ENCODE data around the gene LTB. TPM values are rescaled to one million over a fixed set of nuclear protein-coding genes. Genes with fewer than 3 reads are reported as not detected.

The LTB gene
- total and polyA plus RNA-seq, 4 donors = 0.67 to 5.3 (median 1.5) TPM

- Histone ChIP-seq H3K4me3 (ENCODE audit: low read depth in 1 of 3, low read length in 3 of 3) (no peak overlapping the region), H3K27me3 (ENCODE audit: control insufficient read depth in 4 of 4, insufficient read depth in 4 of 4, low read length in 3 of 4) (no peaks in the 10 kb centered on the region), H3K27ac (ENCODE audit: low read depth in 1 of 2, low read length in 2 of 2) (no peak overlapping the region), H3K9ac (ENCODE audit: low read depth in 1 of 2, low read length in 2 of 2) (no peak overlapping the region), H3K9me3 (ENCODE audit: control insufficient read depth in 4 of 4, low read length in 3 of 4) (no peaks in the 10 kb centered on the region), H3K4me1 (ENCODE audit: control insufficient read depth in 4 of 4, insufficient read depth in 4 of 4, low read length in 3 of 4) (peaks cover 0 to 15% (median 5%) of the 10 kb centered on the region in 4 donors), H3K36me3 (ENCODE audit: control insufficient read depth in 4 of 4, insufficient read depth in 3 of 4, low read depth in 1 of 4, low read length in 3 of 4) (no peaks in the 10 kb centered on the region)
- no peak for DNase-seq (ENCODE audit: low spot score)
- WGBS = 86% methylated on average over 19 of the region's 19 CpGs
- TF ChIP-seq, protein P1, sequence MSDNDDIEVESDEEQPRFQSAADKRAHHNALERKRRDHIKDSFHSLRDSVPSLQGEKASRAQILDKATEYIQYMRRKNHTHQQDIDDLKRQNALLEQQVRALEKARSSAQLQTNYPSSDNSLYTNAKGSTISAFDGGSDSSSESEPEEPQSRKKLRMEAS (IDR thresholded peaks at IDR 0.05) = no peak
Measured at GRCh38 chr6:31576897-31577578, 5.2 kb downstream of the LTB start.

DNA sequence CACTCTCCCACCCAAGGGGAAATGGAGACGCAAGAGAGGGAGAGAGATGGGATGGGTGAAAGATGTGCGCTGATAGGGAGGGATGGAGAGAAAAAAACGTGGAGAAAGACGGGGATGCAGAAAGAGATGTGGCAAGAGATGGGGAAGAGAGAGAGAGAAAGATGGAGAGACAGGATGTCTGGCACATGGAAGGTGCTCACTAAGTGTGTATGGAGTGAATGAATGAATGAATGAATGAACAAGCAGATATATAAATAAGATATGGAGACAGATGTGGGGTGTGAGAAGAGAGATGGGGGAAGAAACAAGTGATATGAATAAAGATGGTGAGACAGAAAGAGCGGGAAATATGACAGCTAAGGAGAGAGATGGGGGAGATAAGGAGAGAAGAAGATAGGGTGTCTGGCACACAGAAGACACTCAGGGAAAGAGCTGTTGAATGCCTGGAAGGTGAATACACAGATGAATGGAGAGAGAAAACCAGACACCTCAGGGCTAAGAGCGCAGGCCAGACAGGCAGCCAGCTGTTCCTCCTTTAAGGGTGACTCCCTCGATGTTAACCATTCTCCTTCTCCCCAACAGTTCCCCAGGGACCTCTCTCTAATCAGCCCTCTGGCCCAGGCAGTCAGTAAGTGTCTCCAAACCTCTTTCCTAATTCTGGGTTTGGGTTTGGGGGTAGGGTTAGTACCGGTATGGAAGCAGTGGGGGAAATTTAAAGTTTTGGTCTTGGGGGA lies 6.1 kb downstream of the LTB start:
- Histone ChIP-seq H3K9me3 (ENCODE audit: control insufficient read depth in 4 of 4, low read length in 3 of 4) (no peaks in the 10 kb centered on the region), H3K4me1 (ENCODE audit: control insufficient read depth in 4 of 4, insufficient read depth in 4 of 4, low read length in 3 of 4) (peaks cover 0 to 10% (median 2%) of the 10 kb centered on the region in 4 donors), H3K9ac (ENCODE audit: low read depth in 1 of 2, low read length in 2 of 2) (peak overlapping the region in 1 of 2 donors; percentile 41), H3K27me3 (ENCODE audit: control insufficient read depth in 4 of 4, insufficient read depth in 4 of 4, low read length in 3 of 4) (no peaks in the 10 kb centered on the region), H3K36me3 (ENCODE audit: control insufficient read depth in 4 of 4, insufficient read depth in 3 of 4, low read depth in 1 of 4, low read length in 3 of 4) (no peaks in the 10 kb centered on the region), H3K27ac (ENCODE audit: low read depth in 1 of 2, low read length in 2 of 2) (peak overlapping the region in 1 of 2 donors; percentile 56), H3K4me3 (ENCODE audit: low read depth in 1 of 3, low read length in 3 of 3) (peak overlapping the region in 2 of 3 donors; percentile 2)
- TF ChIP-seq FOXA1 (IDR thresholded peaks at IDR 0.05) (no peak), JUND (IDR thresholded peaks at IDR 0.05) (no peak)
- TF ChIP-seq, protein P2, sequence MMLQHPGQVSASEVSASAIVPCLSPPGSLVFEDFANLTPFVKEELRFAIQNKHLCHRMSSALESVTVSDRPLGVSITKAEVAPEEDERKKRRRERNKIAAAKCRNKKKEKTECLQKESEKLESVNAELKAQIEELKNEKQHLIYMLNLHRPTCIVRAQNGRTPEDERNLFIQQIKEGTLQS (IDR thresholded peaks at IDR 0.05) = no peak
- DNase-seq (ENCODE audit: low spot score) = no peak
- WGBS = 77% methylated on average over 8 of the region's 8 CpGs

DNA sequence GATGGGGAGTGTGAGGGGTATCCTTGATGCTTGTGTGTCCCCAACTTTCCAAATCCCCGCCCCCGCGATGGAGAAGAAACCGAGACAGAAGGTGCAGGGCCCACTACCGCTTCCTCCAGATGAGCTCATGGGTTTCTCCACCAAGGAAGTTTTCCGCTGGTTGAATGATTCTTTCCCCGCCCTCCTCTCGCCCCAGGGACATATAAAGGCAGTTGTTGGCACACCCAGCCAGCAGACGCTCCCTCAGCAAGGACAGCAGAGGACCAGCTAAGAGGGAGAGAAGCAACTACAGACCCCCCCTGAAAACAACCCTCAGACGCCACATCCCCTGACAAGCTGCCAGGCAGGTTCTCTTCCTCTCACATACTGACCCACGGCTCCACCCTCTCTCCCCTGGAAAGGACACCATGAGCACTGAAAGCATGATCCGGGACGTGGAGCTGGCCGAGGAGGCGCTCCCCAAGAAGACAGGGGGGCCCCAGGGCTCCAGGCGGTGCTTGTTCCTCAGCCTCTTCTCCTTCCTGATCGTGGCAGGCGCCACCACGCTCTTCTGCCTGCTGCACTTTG lies 6.8 kb downstream of the LTB start, which contains the start of gene TNF:
Gene TNF, plus strand, starts transcription at position 231 of the 567 bp plus-strand sequence. Its CDS starts 177 bp downstream, at position 408.
- TF ChIP-seq SP1 (IDR thresholded peaks at IDR 0.05) = no peak
- TF ChIP-seq, protein P3, sequence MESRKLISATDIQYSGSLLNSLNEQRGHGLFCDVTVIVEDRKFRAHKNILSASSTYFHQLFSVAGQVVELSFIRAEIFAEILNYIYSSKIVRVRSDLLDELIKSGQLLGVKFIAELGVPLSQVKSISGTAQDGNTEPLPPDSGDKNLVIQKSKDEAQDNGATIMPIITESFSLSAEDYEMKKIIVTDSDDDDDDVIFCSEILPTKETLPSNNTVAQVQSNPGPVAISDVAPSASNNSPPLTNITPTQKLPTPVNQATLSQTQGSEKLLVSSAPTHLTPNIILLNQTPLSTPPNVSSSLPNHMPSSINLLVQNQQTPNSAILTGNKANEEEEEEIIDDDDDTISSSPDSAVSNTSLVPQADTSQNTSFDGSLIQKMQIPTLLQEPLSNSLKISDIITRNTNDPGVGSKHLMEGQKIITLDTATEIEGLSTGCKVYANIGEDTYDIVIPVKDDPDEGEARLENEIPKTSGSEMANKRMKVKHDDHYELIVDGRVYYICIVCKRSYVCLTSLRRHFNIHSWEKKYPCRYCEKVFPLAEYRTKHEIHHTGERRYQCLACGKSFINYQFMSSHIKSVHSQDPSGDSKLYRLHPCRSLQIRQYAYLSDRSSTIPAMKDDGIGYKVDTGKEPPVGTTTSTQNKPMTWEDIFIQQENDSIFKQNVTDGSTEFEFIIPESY (IDR thresholded peaks at IDR 0.05) = no peak
- no peak for TF ChIP-seq HNF4G (IDR thresholded peaks at IDR 0.05)
- no peak for TF ChIP-seq RAD21 (IDR thresholded peaks at IDR 0.05)
- peak within 1 kb of the TSS in 1 of 2 donors; percentile 56 for H3K27ac ChIP-seq (ENCODE audit: low read depth in 1 of 2, low read length in 2 of 2)
- peak within 1 kb of the TSS in 1 of 2 donors; percentile 41 for H3K9ac ChIP-seq (ENCODE audit: low read depth in 1 of 2, low read length in 2 of 2)
- H3K36me3 ChIP-seq (ENCODE audit: control insufficient read depth in 4 of 4, insufficient read depth in 3 of 4, low read depth in 1 of 4, low read length in 3 of 4) = no peaks in the 10 kb centered on the region
- WGBS = 64% methylated on average over 19 of the region's 19 CpGs
- no peaks in the 10 kb centered on the region for H3K27me3 ChIP-seq (ENCODE audit: control insufficient read depth in 4 of 4, insufficient read depth in 4 of 4, low read length in 3 of 4)
- H3K4me1 ChIP-seq (ENCODE audit: control insufficient read depth in 4 of 4, insufficient read depth in 4 of 4, low read length in 3 of 4) = peaks cover 0 to 3% (median under 1%) of the 10 kb centered on the region in 4 donors
- DNase-seq (ENCODE audit: low spot score) = no peak
- H3K9me3 ChIP-seq (ENCODE audit: control insufficient read depth in 4 of 4, low read length in 3 of 4) = no peaks in the 10 kb centered on the region
- peak within 1 kb of the TSS in 2 of 3 donors; percentile 2 for H3K4me3 ChIP-seq (ENCODE audit: low read depth in 1 of 3, low read length in 3 of 3)

All from liver (tissue), 9 donors.